HG02981 (cell line): ENCODE data around the gene NCOR1.
"Not testable (repeated sequence)": the region's sequence is repeated elsewhere in the genome, so short reads cannot be mapped to it uniquely, and the experiment has no call there.

Experiments
- ATAC-seq: cut with Tn5 transposase; IDR thresholded peaks from one replicate; pipeline ENCODE4 v1.9.1; 2021; ENCODE audit warnings: mild to moderate bottlenecking, moderate library complexity; ENCODE audit not compliant: unreplicated experiment

NCOR1 gene

GRCh38 chr17:16215965-16216316 lies 607 bp upstream of the NCOR1 start:
- no peak for ATAC-seq

- ATAC-seq, result peak; percentile 43
Measured at GRCh38 chr17:16215002-16215272, 397 bp downstream of the NCOR1 start.

- ATAC-seq, result no peak
Measured at GRCh38 chr17:16214190-16215001, 938 bp downstream of the NCOR1 start.

- no peak for ATAC-seq
Measured at GRCh38 chr17:16212793-16213192, 2.5 kb downstream of the NCOR1 start.

- ATAC-seq, result no peak
Measured at GRCh38 chr17:16211590-16211989, 3.7 kb downstream of the NCOR1 start.

GRCh38 chr17:16204763-16205162 lies 10.6 kb downstream of the NCOR1 start:
- not testable (repeated sequence) for ATAC-seq

GRCh38 chr17:16202554-16203500 lies 12.5 kb downstream of the NCOR1 start:
- not testable (repeated sequence) for ATAC-seq

- ATAC-seq, result not testable (repeated sequence)
Measured at GRCh38 chr17:16201693-16202131, 13.6 kb downstream of the NCOR1 start.

- no peak for ATAC-seq
Measured at GRCh38 chr17:16199093-16199492, 16.2 kb downstream of the NCOR1 start.

- ATAC-seq, result no peak
Measured at GRCh38 chr17:16197276-16197675, 18.1 kb downstream of the NCOR1 start.

GRCh38 chr17:16194307-16194835 lies 21.0 kb downstream of the NCOR1 start:
- ATAC-seq, result not testable (repeated sequence)

GRCh38 chr17:16191604-16192003 lies 23.7 kb downstream of the NCOR1 start:
- ATAC-seq, result no peak

- ATAC-seq, result no peak
Measured at GRCh38 chr17:16190703-16191360, 24.5 kb downstream of the NCOR1 start.

GRCh38 chr17:16189791-16190348 lies 25.5 kb downstream of the NCOR1 start:
- no peak for ATAC-seq

GRCh38 chr17:16187642-16188041 lies 27.7 kb downstream of the NCOR1 start:
- no peak for ATAC-seq

- no peak for ATAC-seq
Measured at GRCh38 chr17:16181581-16181980, 33.8 kb downstream of the NCOR1 start.

- no peak for ATAC-seq
Measured at GRCh38 chr17:16178836-16179235, 36.5 kb downstream of the NCOR1 start.

GRCh38 chr17:16171613-16172012 lies 43.7 kb downstream of the NCOR1 start:
- no peak for ATAC-seq

GRCh38 chr17:16166766-16167165 lies 48.6 kb downstream of the NCOR1 start:
- not testable (repeated sequence) for ATAC-seq

- ATAC-seq, result no peak
Measured at GRCh38 chr17:16158714-16159113, 56.6 kb downstream of the NCOR1 start.

- ATAC-seq, result no peak
Measured at GRCh38 chr17:16155536-16155935, 59.8 kb downstream of the NCOR1 start.
